HG03280 (cell line): ENCODE results near the gene FAM193A.

Source experiments
- ATAC-seq: cut with Tn5 transposase; IDR thresholded peaks from one replicate; pipeline ENCODE4 v1.9.1; 2021; ENCODE audit warnings: mild to moderate bottlenecking, moderate library complexity; ENCODE audit not compliant: unreplicated experiment

The FAM193A gene, protein sequence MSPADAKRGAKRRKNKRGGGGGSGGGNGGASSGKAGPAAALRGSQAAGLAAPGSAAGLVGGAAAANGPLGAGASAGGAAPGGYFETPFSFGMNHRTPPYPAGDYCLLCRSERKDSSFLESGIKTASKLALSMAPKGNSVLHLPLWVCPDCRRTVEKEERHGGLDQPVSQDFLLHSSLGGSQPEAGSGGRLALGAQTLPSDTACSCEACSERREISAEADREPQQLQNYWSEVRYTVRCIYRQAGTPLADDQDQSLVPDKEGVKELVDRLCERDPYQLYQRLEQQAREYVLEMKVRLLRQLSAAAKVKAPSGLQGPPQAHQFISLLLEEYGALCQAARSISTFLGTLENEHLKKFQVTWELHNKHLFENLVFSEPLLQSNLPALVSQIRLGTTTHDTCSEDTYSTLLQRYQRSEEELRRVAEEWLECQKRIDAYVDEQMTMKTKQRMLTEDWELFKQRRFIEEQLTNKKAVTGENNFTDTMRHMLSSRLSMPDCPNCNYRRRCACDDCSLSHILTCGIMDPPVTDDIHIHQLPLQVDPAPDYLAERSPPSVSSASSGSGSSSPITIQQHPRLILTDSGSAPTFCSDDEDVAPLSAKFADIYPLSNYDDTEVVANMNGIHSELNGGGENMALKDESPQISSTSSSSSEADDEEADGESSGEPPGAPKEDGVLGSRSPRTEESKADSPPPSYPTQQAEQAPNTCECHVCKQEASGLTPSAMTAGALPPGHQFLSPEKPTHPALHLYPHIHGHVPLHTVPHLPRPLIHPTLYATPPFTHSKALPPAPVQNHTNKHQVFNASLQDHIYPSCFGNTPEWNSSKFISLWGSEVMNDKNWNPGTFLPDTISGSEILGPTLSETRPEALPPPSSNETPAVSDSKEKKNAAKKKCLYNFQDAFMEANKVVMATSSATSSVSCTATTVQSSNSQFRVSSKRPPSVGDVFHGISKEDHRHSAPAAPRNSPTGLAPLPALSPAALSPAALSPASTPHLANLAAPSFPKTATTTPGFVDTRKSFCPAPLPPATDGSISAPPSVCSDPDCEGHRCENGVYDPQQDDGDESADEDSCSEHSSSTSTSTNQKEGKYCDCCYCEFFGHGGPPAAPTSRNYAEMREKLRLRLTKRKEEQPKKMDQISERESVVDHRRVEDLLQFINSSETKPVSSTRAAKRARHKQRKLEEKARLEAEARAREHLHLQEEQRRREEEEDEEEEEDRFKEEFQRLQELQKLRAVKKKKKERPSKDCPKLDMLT (N-terminal part only)

GRCh38 chr4:2536193-2537010 lies at the start of gene FAM193A:
FAM193A (plus strand) TSS chr4:2536647; CDS start chr4:2536916, 269 bp downstream.
- ATAC-seq: peak; percentile 90

DNA sequence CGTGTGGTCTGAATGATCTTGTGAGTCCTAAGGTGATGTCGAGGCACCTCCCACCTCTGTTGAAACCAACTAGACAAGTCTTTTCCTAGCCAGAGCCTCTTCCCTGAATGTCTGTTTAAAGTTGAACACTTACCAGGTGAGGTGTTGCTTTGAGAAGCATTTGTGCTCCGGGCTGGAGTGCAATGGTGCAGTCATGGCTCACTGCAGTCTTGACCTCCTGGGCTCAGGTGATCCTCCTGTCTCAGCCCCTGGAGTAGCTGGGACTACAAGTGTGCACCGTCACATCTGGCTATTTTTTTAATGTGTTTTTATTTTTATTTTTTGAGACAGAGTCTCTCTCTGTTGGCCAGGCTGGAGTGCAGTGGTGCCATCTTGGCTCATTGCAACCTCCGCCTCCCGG lies 49.5 kb upstream of the FAM193A start:
- no peak for ATAC-seq

GRCh38 chr4:2487632-2488031 lies 48.8 kb upstream of the FAM193A start:
- ATAC-seq: peak; percentile 55

DNA sequence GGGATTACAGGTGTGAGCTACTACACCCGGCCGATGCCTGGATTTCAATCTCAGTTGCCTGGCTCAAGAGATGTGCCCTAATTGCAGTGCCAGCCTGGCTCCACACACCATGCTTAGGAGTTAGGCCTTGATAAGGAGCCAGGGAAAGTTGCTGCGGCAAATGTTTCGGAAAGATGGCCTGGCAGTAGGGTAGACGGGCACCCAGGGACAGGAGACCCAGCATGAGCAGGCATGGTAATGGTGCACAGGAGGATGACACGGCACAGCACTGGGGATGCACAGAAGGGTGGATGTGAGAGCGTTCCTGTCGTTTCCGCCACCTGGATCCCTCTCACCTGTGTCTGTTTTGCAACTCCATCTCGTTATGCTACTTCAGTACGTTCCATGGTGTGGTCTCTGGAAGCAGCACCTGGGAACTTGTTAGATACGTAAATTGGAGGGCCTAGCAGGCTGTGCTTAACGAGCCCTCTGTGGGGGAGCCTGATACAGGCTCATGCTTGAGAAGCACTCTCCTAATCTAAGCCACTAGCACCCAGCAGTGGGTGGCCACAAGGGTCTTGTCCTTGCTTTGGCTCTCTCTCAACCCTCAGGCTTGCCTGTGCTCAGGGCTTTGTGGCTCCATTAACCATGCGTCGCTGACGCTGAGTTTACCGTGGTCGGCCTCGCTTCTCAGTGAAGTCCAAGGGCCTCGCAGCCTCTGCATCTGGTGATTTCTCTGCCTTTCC lies 47.2 kb upstream of the FAM193A start:
- ATAC-seq: no peak

- no peak for ATAC-seq
These were observed 46.5 kb upstream of the FAM193A start for GRCh38 chr4:2489841-2490552.

DNA sequence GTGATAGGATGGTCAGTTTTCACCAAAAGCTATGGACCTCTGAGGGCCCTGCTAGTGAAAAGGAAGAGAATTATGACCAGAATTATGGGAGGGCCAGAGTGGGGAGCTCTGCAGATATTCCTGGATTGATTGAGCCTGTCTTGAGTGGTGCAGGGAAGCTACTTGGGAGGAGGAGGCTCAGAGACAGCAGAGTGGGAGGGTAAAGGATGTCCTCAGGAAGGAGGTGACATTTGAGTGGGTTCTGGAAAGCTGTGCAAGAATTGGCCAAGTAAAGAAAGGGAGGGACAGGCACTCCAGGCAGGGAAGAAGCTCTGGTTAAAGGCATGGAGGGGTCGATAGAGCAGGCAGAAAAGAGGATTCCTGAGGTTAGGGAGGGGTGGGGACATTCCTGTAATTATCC lies 43.5 kb upstream of the FAM193A start:
- no peak for ATAC-seq

DNA sequence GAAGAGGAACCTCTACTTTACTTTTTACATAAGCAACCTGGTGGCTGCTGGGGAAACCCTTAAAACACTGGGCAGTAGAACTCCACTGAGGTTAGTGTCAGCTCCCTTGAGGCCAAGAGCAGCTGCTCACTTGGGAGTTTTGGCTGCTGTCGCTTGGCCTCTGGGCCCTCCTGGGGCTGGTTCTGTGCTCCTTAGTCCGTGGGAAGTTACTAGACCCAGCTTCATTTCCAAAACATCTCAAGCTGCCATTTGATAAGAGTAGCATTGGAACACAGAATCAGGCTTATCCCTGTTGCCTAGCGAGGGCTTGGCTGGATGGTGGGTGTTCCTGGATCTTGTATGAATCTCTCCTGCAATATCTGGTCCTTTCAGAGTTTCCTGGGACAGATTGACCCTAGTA lies 41.5 kb upstream of the FAM193A start:
- ATAC-seq: no peak

GRCh38 chr4:2497324-2497723 lies 39.1 kb upstream of the FAM193A start:
- no peak for ATAC-seq

DNA sequence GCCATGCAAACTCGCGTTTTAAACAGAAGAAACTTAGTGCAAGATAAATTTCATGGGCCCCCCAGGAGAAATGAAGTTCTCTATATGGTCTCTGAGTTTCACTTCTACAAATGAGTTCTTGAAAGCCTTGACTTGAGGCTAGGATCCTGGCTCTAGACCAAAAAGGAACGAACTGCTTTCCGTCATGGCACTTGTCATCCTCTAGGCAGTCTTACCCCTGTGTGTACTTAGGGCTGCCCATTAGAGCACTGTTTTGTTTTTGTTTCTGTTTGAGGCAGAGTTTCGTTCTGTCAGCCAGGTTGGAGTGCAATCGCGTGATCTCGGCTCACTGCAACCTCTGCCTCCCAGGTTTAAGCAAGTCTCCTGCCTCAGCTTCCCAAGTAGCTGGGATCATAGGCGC lies 38.5 kb upstream of the FAM193A start:
- peak; percentile 94 for ATAC-seq

- ATAC-seq: no peak
These were observed 35.9 kb upstream of the FAM193A start for GRCh38 chr4:2500547-2500946.

GRCh38 chr4:2501034-2501594 lies 35.3 kb upstream of the FAM193A start:
- ATAC-seq: no peak

GRCh38 chr4:2503809-2504208 lies 32.6 kb upstream of the FAM193A start:
- no peak for ATAC-seq

DNA sequence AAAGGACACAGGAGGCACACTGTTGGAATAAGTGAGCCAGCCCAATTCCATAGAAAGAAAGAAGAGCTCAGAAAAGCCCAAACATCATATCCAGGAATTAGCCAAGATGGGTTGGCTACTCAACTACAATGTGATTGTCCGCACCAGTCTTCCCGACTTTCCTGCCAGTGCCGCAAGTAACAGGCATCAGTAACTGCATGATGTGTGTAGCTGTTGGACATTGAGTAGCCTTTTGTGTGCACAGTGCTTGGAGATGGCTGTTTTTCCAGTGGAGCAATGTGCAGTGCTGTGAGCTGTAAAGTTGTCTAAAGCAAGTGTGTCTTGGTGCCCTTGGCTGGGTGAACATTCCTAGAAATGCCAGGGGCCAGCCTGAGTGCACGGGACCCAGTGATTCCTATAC lies 29.2 kb upstream of the FAM193A start:
- no peak for ATAC-seq

DNA sequence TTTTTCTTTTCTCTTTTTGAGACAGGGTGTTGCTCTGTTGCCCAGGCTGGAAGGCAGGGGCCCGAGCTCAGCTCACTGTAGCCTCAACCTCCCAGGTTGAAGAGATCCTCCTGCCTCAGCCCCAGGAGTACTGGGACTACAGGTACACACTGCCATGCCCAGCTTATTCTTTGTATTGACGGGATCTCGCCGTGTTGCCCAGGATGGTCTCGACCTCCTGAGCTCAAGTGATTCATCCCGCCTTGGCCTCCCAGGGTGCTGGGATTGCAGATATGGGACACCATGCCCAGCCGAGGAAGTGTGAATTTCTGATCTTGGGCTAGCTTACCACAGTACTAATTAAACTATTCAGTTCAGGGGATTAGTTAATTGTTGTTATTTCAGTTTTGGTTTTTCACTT lies 28.6 kb upstream of the FAM193A start:
- ATAC-seq: no peak

GRCh38 chr4:2510351-2511259 lies 25.8 kb upstream of the FAM193A start:
- no peak for ATAC-seq

- no peak for ATAC-seq
These were observed 24.8 kb upstream of the FAM193A start for GRCh38 chr4:2511645-2512131.

- ATAC-seq: no peak
These were observed 23.9 kb upstream of the FAM193A start for GRCh38 chr4:2512396-2513135.
